HS-27A (cell line): ENCODE results near the gene SPDYE5.
"Not testable (repeated sequence)": the region's sequence is repeated elsewhere in the genome, so short reads cannot be mapped to it uniquely, and the experiment has no call there.

Source experiments
- DNase-seq: peaks from one replicate; pipeline ENCODE4 v3.0.0-alpha.2; 2012; ENCODE audit warnings: low read depth, missing footprints

SPDYE5 gene, protein sequence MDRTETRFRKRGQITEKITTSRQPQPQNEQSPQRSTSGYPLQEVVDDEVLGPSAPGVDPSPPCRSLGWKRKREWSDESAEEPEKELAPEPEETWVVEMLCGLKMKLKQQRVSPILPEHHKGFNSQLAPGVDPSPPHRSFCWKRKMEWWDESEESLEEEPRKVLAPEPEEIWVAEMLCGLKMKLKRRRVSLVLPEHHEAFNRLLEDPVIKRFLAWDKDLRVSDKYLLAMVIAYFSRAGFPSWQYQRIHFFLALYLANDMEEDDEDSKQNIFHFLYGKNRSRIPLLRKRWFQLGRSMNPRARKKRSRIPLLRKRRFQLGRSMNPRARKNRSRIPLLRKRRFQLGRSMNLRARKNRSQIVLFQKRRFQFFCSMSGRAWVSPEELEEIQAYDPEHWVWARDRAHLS

DNA sequence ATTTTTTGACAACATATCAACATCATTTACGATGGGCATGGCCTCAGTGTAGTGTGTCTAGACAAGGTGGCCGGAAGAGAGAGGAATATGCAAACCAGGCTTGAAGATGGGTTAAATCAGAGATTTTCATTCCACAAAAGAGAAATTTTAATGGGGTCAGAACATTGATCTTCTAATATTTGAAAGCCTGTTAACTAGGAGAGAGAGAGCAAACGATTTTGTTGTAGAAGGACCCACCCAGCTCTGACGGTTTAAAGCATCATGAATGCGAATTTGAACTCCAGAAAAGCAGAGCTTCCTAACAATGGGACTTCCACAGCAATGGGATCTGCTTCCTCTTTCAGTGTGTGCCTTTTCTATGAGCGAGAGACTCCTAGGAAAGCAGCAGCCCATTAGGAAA lies at the start of gene SPDYE5:
TSS of gene SPDYE5 (plus strand) at position 301 of the 400 bp plus-strand sequence. CDS start 1,728 bp downstream, outside the sequence.
- DNase-seq: not testable (repeated sequence)

DNA sequence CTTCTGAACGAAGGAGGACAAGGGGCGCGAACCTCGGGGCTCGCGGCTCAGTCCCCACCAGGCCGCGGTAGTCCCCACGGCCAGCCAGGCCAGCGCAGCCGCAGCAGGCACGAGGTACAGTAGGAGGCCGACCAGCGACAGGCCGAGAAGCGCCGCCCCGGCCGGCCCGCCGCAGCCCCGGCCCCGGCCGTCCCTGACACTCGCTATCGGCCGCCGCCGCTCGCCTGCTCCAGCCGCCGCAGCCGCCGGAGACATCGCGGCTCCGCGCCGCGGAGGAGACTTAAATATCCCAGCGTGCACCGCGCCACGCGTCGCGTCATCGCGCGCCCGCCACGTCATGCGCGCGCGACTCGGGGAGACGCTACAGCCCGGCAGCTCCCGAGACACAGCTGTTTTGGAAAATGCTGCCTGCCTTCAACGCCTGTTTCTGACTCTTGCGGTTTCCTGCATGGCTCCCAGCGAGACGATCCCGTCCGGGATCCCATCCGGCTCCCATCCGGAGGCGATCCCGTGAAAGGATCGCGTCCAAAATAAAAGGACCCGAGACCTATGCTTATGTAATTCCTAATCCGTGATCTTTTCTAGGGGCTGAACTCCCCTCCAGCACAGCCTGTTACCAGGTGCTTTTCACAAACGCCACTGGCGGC lies 49.5 kb upstream of the SPDYE5 start:
- not testable (repeated sequence) for DNase-seq

DNA sequence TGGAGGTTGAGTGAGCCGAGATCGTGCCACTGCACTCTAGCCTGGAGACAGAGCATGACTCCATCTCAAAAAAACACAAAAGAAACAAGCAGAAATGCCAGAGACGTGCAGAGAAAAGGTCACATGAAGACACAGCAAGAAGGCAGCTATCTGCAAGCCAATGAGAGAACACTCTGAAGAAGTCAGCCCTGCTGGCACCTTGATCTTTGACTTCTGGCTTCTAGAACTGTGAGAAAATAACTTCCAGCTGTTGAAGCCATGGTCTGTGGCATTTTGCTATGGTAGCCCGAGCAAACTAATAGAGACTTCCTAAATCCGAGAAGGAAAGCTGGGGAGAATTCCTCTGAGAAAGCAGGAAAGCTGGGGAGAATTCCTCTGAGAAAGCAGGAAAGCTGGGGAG lies 42.2 kb upstream of the SPDYE5 start:
- not testable (repeated sequence) for DNase-seq

- DNase-seq: not testable (repeated sequence)
Observed at GRCh38 chr7:75452494-75452955, 39.6 kb upstream of the SPDYE5 start.

GRCh38 chr7:75456403-75456802 lies 35.7 kb upstream of the SPDYE5 start:
- not testable (repeated sequence) for DNase-seq

GRCh38 chr7:75458034-75458433 lies 34.1 kb upstream of the SPDYE5 start:
- not testable (repeated sequence) for DNase-seq

- DNase-seq: not testable (repeated sequence)
Observed at GRCh38 chr7:75460541-75460940, 31.6 kb upstream of the SPDYE5 start.

DNA sequence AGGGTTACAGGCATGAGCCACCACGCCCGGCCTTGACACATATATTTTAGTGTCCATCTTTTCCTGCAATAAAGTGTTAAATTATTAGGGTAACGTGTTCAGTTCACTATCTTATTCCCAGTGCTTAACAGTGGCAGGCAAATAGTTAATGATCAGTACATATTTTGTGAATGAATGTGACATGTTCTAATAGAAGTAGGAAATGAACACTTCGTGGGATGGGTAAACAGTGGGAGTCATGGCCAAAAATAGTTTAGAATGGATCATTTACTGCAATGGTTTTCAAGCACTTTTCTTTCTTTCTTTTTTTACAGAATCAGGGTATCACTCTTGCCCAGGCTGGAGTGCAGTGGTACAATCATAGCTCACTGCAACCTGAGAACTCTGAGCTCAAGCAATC lies 22.0 kb upstream of the SPDYE5 start:
- DNase-seq: not testable (repeated sequence)

GRCh38 chr7:75477457-75477856 lies 14.7 kb upstream of the SPDYE5 start:
- DNase-seq: not testable (repeated sequence)

DNA sequence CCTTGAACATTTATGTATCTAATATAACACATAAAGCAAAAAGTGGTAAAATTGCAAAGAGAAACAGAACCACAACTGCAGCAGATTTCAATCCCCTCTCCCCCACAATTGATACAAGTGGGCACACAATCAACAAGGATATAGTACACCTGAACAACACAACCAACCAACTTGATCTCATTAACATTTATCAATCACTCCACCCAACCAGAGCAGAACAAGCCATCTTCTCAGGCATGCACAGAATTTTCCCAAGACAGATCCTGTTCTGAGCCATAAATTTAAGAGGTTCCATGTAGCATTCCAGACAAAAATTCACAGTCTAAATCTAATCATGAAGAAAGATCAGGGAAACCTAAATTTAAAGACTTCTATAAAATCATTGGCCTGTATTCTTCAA lies 11.8 kb upstream of the SPDYE5 start:
- not testable (repeated sequence) for DNase-seq

DNA sequence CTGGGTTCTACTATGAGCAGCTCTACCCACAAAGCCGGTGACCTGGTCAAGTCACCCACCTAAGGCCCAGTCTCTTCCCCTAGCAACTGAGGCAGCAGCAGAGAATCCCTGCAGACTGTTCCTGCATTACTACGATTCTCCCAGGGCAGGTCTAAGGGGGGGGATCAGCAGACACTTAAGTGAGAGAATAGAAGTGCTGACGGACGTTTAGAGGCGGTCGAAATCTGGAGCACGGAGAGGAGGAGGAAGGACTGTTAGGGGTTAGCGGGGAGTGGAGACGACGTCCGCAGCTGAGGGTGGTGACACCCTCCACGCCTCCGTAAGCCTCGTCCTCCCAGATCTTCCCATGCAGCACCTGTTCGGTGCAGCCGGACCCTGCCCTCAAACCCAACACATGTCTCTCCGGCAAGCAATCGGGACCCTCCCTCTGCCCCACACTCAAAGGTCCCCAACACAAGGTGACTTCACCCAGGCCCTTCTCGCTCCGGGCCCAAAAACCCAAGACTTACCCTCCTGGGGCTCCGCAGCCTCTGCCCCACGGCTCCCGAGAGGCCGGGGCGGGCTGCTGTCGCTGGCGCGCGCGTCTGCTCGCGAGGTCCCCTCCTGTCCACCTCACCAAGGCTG lies 6.7 kb upstream of the SPDYE5 start:
- not testable (repeated sequence) for DNase-seq

- DNase-seq: peak; percentile 57
Observed at GRCh38 chr7:75485979-75486643, 6.0 kb upstream of the SPDYE5 start, which contains the start of gene POM121C. TSS of gene POM121C (minus strand) at chr7:75486299. CDS start at chr7:75441496, 44,803 bp downstream.

DNA sequence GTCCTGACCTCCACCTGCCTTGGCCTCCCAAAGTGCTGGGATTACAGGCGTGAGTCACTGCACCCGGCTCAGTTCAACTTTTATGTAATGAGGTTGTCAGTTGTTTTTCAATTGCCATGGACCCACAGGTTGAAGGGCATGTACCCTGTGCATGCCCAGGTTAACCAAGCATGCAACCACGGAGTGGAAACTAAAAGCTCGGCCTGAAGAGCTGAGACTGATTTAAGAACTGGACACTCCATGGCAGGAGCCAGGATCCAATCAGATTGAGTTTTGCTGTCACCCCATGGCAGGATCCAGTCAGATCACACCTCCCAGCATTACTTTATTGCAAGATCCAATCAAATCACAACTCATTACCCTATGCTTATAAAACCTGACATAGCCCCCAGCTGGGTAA lies 16.9 kb downstream of the SPDYE5 start:
- not testable (repeated sequence) for DNase-seq

DNA sequence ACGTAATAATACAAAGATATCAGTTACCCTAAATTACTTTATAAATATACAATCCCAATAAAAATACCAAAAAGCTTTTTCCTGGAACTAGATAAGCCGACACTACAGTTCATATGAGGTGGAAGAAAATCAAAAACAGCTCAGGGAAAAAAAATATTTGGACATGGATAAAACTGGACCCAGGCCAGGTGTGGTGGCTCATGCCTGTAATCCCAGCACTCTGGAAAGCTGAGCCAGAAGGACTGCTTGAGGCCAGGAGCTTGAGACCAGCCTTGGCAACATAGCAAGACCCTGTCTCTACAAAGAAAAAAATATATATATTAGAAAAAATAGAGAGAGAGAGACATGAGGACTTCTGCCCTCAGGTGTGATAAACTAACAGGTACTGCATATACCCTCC lies 26.7 kb downstream of the SPDYE5 start:
- not testable (repeated sequence) for DNase-seq

GRCh38 chr7:75521727-75522126 lies 29.6 kb downstream of the SPDYE5 start:
- not testable (repeated sequence) for DNase-seq

GRCh38 chr7:75527224-75527722 lies 35.2 kb downstream of the SPDYE5 start:
- DNase-seq: not testable (repeated sequence)

DNA sequence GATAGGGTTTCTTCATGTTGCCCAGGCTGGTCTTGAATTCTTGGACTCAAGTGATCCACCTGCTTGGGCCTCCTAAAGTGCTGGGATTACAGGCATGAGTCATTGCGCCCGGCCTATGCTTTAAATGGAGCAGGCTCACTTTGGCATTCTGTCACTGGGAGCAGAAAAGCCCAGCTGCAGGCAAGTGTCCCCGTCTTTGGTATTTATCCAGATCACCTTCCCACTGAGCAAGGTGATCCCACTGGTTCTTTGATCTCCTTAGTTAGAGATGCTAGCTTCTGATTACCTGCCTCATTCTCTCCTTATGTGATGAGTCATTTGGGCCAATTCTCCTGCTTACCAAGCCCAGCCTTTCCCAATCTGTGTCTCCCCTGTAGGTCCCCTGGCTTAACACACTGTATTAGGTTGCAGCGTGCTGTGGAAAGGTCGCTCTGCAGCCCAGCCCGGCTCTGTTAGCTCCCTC lies 39.3 kb downstream of the SPDYE5 start:
- DNase-seq: peak; percentile 17

DNA sequence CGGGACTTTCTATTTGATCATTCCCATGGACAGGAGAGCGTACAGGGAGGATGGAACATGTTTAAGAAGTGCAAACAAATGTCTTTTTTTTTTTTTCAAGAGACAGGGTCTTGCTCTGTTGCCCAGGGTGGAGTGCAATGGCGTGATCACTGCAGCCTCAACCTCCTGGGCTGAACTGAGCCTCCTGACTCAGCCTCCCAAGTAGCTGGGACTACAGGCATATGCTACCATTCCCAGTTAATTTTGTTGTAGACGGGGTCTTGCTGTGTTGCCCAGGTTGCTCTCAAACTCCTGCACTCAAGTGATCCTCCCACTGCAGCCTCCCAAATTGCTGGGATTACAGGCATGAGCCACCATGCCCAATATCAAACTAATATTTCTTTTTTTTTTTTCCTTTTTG lies 40.5 kb downstream of the SPDYE5 start:
- no peak for DNase-seq

GRCh38 chr7:75533926-75534325 lies 41.8 kb downstream of the SPDYE5 start:
- DNase-seq: no peak

DNA sequence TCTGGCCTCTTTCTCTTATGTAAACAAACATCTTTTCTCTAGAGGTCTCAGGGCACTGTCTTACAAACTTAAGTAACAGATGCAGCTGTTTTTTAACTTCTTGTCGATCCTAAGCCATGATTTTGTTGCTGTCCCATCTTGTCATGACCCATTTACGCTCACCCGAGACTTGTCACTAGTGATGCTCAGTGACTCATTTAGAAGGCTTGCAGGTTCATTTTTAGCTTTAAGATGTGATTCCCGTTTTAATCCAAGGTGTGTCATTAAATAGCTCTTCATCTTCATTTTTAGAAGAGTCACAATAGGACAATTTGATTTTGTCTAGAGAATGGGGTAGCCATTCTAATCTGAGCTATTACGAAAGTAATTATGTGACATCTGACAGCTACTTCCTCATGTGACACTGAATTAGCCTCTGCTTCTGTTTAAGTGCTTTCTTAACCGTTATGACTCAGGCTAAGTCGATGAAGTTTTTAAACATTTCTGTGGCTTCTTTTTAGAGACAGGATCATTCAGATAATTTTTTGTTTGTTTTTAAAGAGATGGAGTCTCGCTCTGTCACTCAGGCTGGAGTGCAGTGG lies 42.7 kb downstream of the SPDYE5 start:
- peak; percentile 31 for DNase-seq

GRCh38 chr7:75536491-75536890 lies 44.4 kb downstream of the SPDYE5 start:
- no peak for DNase-seq
